H1 (cell line): ENCODE data around the gene PDZRN4.

ENCODE experiments used
- BRCA1 ChIP-seq: IDR thresholded peaks from 2 replicates; pipeline ENCODE4 v1.6.1; 2012; ENCODE audit warnings: low read depth, low read length, improper control_type of control experiment
- CTCF ChIP-seq, 3 experiments: IDR thresholded peaks; 1 replicate in 2 of 3; 2 replicates in 1 of 3; pipeline versions ENCODE4 v1.5.1 to v1.6.1; 2011; ENCODE audit warnings: low read length in 3 of 3, mild to moderate bottlenecking in 3 of 3, inconsistent platforms in 2 of 3, low read depth in 1 of 3, moderate library complexity in 1 of 3; ENCODE audit not compliant: insufficient read depth in 1 of 3; ENCODE audit errors: control extremely low read depth in 1 of 3
- POLR2AphosphoS5 ChIP-seq: IDR thresholded peaks from 2 replicates; pipeline ENCODE4 v1.6.1; 2011; ENCODE audit warnings: low read depth, low read length

GRCh38 chr12:41242603-41243002 is 54.5 kb downstream of the PDZRN4 start:
- no peak for TF ChIP-seq CTCF (IDR thresholded peaks at IDR 0.05; ENCODE audit: control extremely low read depth in 1 of 3, insufficient read depth in 1 of 3, low read depth in 1 of 3, low read length in 3 of 3)
- TF ChIP-seq BRCA1: no peak
- TF ChIP-seq POLR2AphosphoS5: no peak
